ENCODE data around the gene TGOLN2. TPM values are rescaled to one million over a fixed set of nuclear protein-coding genes. Genes with fewer than 3 reads are reported as not detected.

Gene TGOLN2
- total and polyA plus RNA-seq, 2 experiments from 2014 or later, result 51.1 to 66.5 TPM

DNA sequence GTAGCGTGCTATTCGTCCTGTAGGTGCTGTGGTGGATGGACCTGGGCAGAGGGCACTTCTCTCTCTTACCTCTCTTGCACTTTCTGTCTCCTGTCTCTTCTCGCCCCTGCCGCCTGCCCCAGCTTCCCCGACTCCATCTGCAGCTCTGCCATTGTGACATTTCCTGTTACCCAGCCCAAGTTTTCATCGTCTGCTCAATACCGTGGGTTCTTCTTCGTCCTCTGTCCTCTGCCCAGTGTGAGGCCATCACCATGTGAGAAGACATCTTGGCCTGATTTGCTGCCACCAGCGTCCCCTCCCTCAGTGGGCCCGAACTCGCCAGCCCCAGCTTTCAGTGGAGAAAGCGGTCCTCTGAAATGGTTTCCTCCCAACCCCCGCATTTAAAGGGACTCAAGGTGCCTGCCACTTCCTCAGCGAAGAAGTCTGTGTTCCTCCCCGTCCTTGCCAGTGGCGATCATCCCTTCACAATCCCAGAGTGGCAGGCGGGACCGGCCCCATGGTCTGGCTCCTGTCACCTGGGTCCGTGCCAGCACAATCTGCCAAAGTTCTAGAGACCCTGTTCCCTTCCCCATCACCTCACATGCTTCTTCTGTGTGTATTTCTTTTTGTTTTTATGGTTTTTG lies 18.0 kb downstream of the TGOLN2 start:
- H3K4me2 ChIP-seq, result no peak overlapping the region
- TF ChIP-seq EZH2phosphoT487 (IDR thresholded peaks at IDR 0.05; ENCODE audit: low read depth, severe bottlenecking, unreplicated experiment), result no peak
- TF ChIP-seq, protein P1, sequence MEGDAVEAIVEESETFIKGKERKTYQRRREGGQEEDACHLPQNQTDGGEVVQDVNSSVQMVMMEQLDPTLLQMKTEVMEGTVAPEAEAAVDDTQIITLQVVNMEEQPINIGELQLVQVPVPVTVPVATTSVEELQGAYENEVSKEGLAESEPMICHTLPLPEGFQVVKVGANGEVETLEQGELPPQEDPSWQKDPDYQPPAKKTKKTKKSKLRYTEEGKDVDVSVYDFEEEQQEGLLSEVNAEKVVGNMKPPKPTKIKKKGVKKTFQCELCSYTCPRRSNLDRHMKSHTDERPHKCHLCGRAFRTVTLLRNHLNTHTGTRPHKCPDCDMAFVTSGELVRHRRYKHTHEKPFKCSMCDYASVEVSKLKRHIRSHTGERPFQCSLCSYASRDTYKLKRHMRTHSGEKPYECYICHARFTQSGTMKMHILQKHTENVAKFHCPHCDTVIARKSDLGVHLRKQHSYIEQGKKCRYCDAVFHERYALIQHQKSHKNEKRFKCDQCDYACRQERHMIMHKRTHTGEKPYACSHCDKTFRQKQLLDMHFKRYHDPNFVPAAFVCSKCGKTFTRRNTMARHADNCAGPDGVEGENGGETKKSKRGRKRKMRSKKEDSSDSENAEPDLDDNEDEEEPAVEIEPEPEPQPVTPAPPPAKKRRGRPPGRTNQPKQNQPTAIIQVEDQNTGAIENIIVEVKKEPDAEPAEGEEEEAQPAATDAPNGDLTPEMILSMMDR (IDR thresholded peaks at IDR 0.05; ENCODE audit: poor library complexity), result no peak
- H3K4me1 ChIP-seq (ENCODE audit: insufficient read depth), result no peaks in the 10 kb centered on the region
- peak overlapping the region; percentile 27 for H3K27ac ChIP-seq
- no peaks in the 10 kb centered on the region for H3K79me2 ChIP-seq
- H3K9me2 ChIP-seq (replicated peaks; ENCODE audit: insufficient read depth), result no peaks in the 10 kb centered on the region
- no peaks in the 10 kb centered on the region for H3K36me3 ChIP-seq (replicated peaks; ENCODE audit: insufficient read depth, low read depth)
- no peaks in the 10 kb centered on the region for H3K27me3 ChIP-seq
- 82% methylated on average over 19 of the region's 19 CpGs for WGBS (ENCODE audit: low lambda C conversion rate, missing lambda C conversion rate)
- no peaks in the 10 kb centered on the region for H3K9me3 ChIP-seq (ENCODE audit: low read depth)
- H4K20me1 ChIP-seq (ENCODE audit: insufficient read depth, poor library complexity, severe bottlenecking), result no peaks in the 10 kb centered on the region
- H3K4me3 ChIP-seq, result no peak overlapping the region
- no peak for DNase-seq (ENCODE audit: low spot score)
- no peak overlapping the region for H2AFZ ChIP-seq

DNA sequence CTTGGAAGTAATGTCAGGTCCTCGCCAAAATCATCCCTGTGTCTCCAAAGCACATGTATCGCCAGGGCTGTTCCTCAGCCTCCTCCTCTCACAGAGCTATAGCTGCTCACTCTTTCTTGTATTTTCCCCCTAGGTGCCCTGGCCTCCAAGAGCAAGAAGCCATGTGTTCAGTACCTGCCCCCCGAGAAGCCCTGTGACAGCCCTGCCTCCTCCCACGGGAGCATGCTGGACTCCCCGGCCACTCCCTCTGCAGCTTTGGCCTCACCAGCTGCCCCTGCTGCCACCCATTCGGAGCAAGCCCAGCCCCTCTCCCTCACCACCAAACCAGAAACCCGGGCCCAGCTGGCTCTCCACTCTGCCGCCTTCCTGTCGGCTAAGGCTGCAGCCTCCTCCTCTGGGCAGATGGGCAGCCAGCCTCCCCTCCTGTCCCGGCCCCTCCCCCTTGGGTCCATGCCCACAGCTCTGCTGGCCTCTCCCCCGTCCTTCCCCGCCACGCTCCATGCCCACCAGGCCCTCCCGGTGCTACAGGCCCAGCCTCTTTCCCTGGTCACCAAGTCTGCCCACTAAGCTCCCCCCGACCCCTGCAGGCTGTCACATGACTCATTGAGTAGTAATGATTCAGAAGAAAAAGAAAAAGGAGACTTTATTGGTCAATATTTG lies 18.8 kb downstream of the TGOLN2 start:
- TF ChIP-seq, protein P1 (IDR thresholded peaks at IDR 0.05; ENCODE audit: poor library complexity), result no peak
- no peak for TF ChIP-seq EZH2phosphoT487 (IDR thresholded peaks at IDR 0.05; ENCODE audit: low read depth, severe bottlenecking, unreplicated experiment)
- no peak for TF ChIP-seq EZH2 (IDR thresholded peaks at IDR 0.05; ENCODE audit: borderline replicate concordance)
- no peaks in the 10 kb centered on the region for H3K9me2 ChIP-seq (replicated peaks; ENCODE audit: insufficient read depth)
- H3K4me1 ChIP-seq (ENCODE audit: insufficient read depth), result no peaks in the 10 kb centered on the region
- H3K4me3 ChIP-seq, result no peak overlapping the region
- DNase-seq (ENCODE audit: low spot score), result no peak
- H3K9me3 ChIP-seq (ENCODE audit: low read depth), result no peaks in the 10 kb centered on the region
- no peaks in the 10 kb centered on the region for H3K36me3 ChIP-seq (replicated peaks; ENCODE audit: insufficient read depth, low read depth)
- no peaks in the 10 kb centered on the region for H3K27me3 ChIP-seq
- whole genome bisulfite sequencing (ENCODE audit: low lambda C conversion rate, missing lambda C conversion rate), result 86% methylated on average over 13 of the region's 15 CpGs
- H3K4me2 ChIP-seq, result no peak overlapping the region
- no peaks in the 10 kb centered on the region for H3K79me2 ChIP-seq
- peak overlapping the region; percentile 27 for H3K27ac ChIP-seq
- H4K20me1 ChIP-seq (ENCODE audit: insufficient read depth, poor library complexity, severe bottlenecking), result no peaks in the 10 kb centered on the region
- no peak overlapping the region for H2AFZ ChIP-seq

- Histone ChIP-seq H3K9me2 (replicated peaks; ENCODE audit: insufficient read depth) (no peaks in the 10 kb centered on the region), H3K27me3 (no peaks in the 10 kb centered on the region), H3K9me3 (ENCODE audit: low read depth) (no peaks in the 10 kb centered on the region), H2AFZ (no peak overlapping the region), H3K4me2 (no peak overlapping the region), H3K27ac (no peak overlapping the region), H3K79me2 (no peaks in the 10 kb centered on the region), H3K4me3 (no peak overlapping the region), H3K36me3 (replicated peaks; ENCODE audit: insufficient read depth, low read depth) (no peaks in the 10 kb centered on the region), H4K20me1 (ENCODE audit: insufficient read depth, poor library complexity, severe bottlenecking) (no peaks in the 10 kb centered on the region), H3K4me1 (ENCODE audit: insufficient read depth) (no peaks in the 10 kb centered on the region)
- no peak for DNase-seq (ENCODE audit: low spot score)
- WGBS (ENCODE audit: low lambda C conversion rate, missing lambda C conversion rate), result 65% methylated on average over 5 of the region's 6 CpGs
- TF ChIP-seq EZH2phosphoT487 (IDR thresholded peaks at IDR 0.05; ENCODE audit: low read depth, severe bottlenecking, unreplicated experiment) (no peak), EZH2 (IDR thresholded peaks at IDR 0.05; ENCODE audit: borderline replicate concordance) (no peak)
- TF ChIP-seq, protein P1 (IDR thresholded peaks at IDR 0.05; ENCODE audit: poor library complexity), result no peak
These were observed 19.6 kb downstream of the TGOLN2 start for GRCh38 chr2:85308201-85308600.

Data from hepatocyte (in vitro differentiated cells).